ENCODE data around the gene CPNE5. TPM values are rescaled to one million over a fixed set of nuclear protein-coding genes. Genes with fewer than 3 reads are reported as not detected.

The CPNE5 gene
- total RNA-seq, 1 donor from 2014 or later, result 10.9 TPM

GRCh38 chr6:36783603-36784375 is 55.5 kb downstream of the CPNE5 start:
- no peak for DNase-seq (ENCODE audit: missing footprints)
- ATAC-seq, result no peak
- intact Hi-C loops (cut with DNase I), result no loop called here

GRCh38 chr6:36781669-36782068 is 57.6 kb downstream of the CPNE5 start:
- ATAC-seq (no peak), DNase-seq (ENCODE audit: missing footprints) (no peak)
- intact Hi-C loops (cut with DNase I), result no loop called here

- no peak for ATAC-seq
These were observed 58.6 kb downstream of the CPNE5 start for GRCh38 chr6:36780442-36781177.

GRCh38 chr6:36779227-36779626 is 60.0 kb downstream of the CPNE5 start:
- ATAC-seq, result no peak
- no peak for DNase-seq (ENCODE audit: missing footprints)
- intact Hi-C loops (cut with DNase I), result no loop called here

More at GRCh38 chr6:36780442-36781177, 58.6 kb downstream of the CPNE5 start:
- intact Hi-C loops (cut with DNase I), result no loop called here
- no peak for DNase-seq (ENCODE audit: missing footprints)

GRCh38 chr6:36777801-36778200 is 61.4 kb downstream of the CPNE5 start:
- intact Hi-C loops (cut with DNase I), result no loop called here
- DNase-seq (ENCODE audit: missing footprints), result no peak
- ATAC-seq, result no peak

GRCh38 chr6:36776167-36776566 is 63.1 kb downstream of the CPNE5 start:
- DNase-seq (ENCODE audit: missing footprints) (no peak), ATAC-seq (no peak)
- intact Hi-C loops (cut with DNase I), result no loop called here

- DNase-seq (ENCODE audit: missing footprints) (no peak), ATAC-seq (no peak)
- intact Hi-C loops (cut with DNase I), result no loop called here
These were observed 64.9 kb downstream of the CPNE5 start for GRCh38 chr6:36774331-36774730.

GRCh38 chr6:36772397-36772796 is 66.8 kb downstream of the CPNE5 start:
- DNase-seq (ENCODE audit: missing footprints), result no peak
- ATAC-seq, result no peak
- intact Hi-C loops (cut with DNase I), result no loop called here

- no peak for DNase-seq (ENCODE audit: missing footprints)
These were observed 68.1 kb downstream of the CPNE5 start for GRCh38 chr6:36771145-36771544.

GRCh38 chr6:36769676-36770499 is 69.4 kb downstream of the CPNE5 start:
- DNase-seq (ENCODE audit: missing footprints), result no peak
- ATAC-seq, result peak; percentile 8
- intact Hi-C loops (cut with DNase I), result loop anchor here (5.0 to 10.0 kb wide), 2 partner anchors 62 to 445 kb away; no protein-coding TSS in a partner anchor

More at GRCh38 chr6:36771145-36771544, 68.1 kb downstream of the CPNE5 start:
- intact Hi-C loops (cut with DNase I), result no loop called here
- ATAC-seq, result no peak

GRCh38 chr6:36769183-36769675 is 70.0 kb downstream of the CPNE5 start:
- ATAC-seq (peak; percentile 45), DNase-seq (ENCODE audit: missing footprints) (peak; percentile 71)
- intact Hi-C loops (cut with DNase I), result loop anchor here (5.0 to 10.0 kb wide), 2 partner anchors 63 to 446 kb away; no protein-coding TSS in a partner anchor

- intact Hi-C loops (cut with DNase I), result loop anchor here (1.0 to 10.0 kb wide), 5 partner anchors 66 to 448 kb away; no protein-coding TSS in a partner anchor
- ATAC-seq (no peak), DNase-seq (ENCODE audit: missing footprints) (no peak)
These were observed 72.8 kb downstream of the CPNE5 start for GRCh38 chr6:36766399-36766945.

- intact Hi-C loops (cut with DNase I), result loop anchor here (1.0 to 10.0 kb wide), 5 partner anchors 67 to 449 kb away; no protein-coding TSS in a partner anchor
- peak; percentile 91 for DNase-seq (ENCODE audit: missing footprints)
- peak; percentile 75 for ATAC-seq
These were observed 73.4 kb downstream of the CPNE5 start for GRCh38 chr6:36765594-36766398.

- intact Hi-C loops (cut with DNase I), result loop anchor here (5.0 to 10.0 kb wide), 2 partner anchors 67 to 450 kb away; no protein-coding TSS in a partner anchor
- DNase-seq (ENCODE audit: missing footprints), result no peak
- ATAC-seq, result no peak
These were observed 74.1 kb downstream of the CPNE5 start for GRCh38 chr6:36765190-36765589.

- ATAC-seq (no peak), DNase-seq (ENCODE audit: missing footprints) (no peak)
- intact Hi-C loops (cut with DNase I), result loop anchor here (10.0 kb wide), 1 partner anchor 453 kb away; no protein-coding TSS in a partner anchor
These were observed 77.1 kb downstream of the CPNE5 start for GRCh38 chr6:36762123-36762522.

GRCh38 chr6:36760685-36761435 is 78.4 kb downstream of the CPNE5 start:
- DNase-seq (ENCODE audit: missing footprints) (no peak), ATAC-seq (no peak)
- intact Hi-C loops (cut with DNase I), result loop anchor here (10.0 kb wide), 1 partner anchor 454 kb away; no protein-coding TSS in a partner anchor
